Dendritic cell treated with granulocyte-macrophage colony-stimulating factor and Interleukin-4, amounts not matched to agents 40 ng/mL and 50 ng/mL, for 4 days (primary cell): ENCODE data around the gene SREBF1.

ENCODE experiments used
- H3K27ac Mint-ChIP-seq: one replicate; pipeline ENCODE4 v1.8.0; 2022; ENCODE audit warnings: mild to moderate bottlenecking, mixed read lengths
- H3K27me3 Mint-ChIP-seq: one replicate; pipeline ENCODE4 v1.8.0; 2022; ENCODE audit warnings: mild to moderate bottlenecking, mixed read lengths
- H3K36me3 Mint-ChIP-seq: one replicate; pipeline ENCODE4 v1.8.0; 2022; ENCODE audit warnings: low read depth, mixed read lengths
- H3K4me1 Mint-ChIP-seq: one replicate; pipeline ENCODE4 v1.8.0; 2022; ENCODE audit warnings: low read depth, mixed read lengths
- H3K4me3 Mint-ChIP-seq: one replicate; pipeline ENCODE4 v1.8.0; 2022; ENCODE audit warnings: mild to moderate bottlenecking, moderate library complexity, mixed read lengths
- H3K9me3 Mint-ChIP-seq: one replicate; pipeline ENCODE4 v1.8.0; 2022; ENCODE audit warnings: mixed read lengths
- intact Hi-C: fragments of 100-400 bp; cut with micrococcal nuclease; formaldehyde crosslinking; loops from one replicate; pipeline ENCODE4 v1.15.0; 2022

The SREBF1 gene

GRCh38 chr17:17819111-17819510 lies 17.7 kb downstream of the SREBF1 start:
- Mint-ChIP-seq H3K27me3 (no peaks in the 10 kb centered on the region), H3K36me3 (peaks cover 84% of the 10 kb centered on the region), H3K4me1 (peaks cover 67% of the 10 kb centered on the region), H3K9me3 (no peaks in the 10 kb centered on the region), H3K27ac (no peak overlapping the region), H3K4me3 (no peak overlapping the region)
- intact Hi-C loops = no loop called here

GRCh38 chr17:17818088-17818526 lies 18.7 kb downstream of the SREBF1 start:
- H3K27me3 Mint-ChIP-seq = no peaks in the 10 kb centered on the region
- H3K4me3 Mint-ChIP-seq = no peak overlapping the region
- intact Hi-C loops = no loop called here
- peaks cover 63% of the 10 kb centered on the region for H3K4me1 Mint-ChIP-seq
- H3K36me3 Mint-ChIP-seq = peaks cover 94% of the 10 kb centered on the region
- no peaks in the 10 kb centered on the region for H3K9me3 Mint-ChIP-seq
- H3K27ac Mint-ChIP-seq = peak overlapping the region; percentile 47

GRCh38 chr17:17817552-17817947 lies 19.2 kb downstream of the SREBF1 start:
- Mint-ChIP-seq H3K27me3 (no peaks in the 10 kb centered on the region), H3K4me1 (peaks cover 58% of the 10 kb centered on the region), H3K36me3 (peaks cover 96% of the 10 kb centered on the region), H3K9me3 (no peaks in the 10 kb centered on the region), H3K4me3 (no peak overlapping the region), H3K27ac (no peak overlapping the region)
- intact Hi-C loops = no loop called here

- no peaks in the 10 kb centered on the region for H3K27me3 Mint-ChIP-seq
- no peak overlapping the region for H3K4me3 Mint-ChIP-seq
- peaks cover 96% of the 10 kb centered on the region for H3K36me3 Mint-ChIP-seq
- H3K4me1 Mint-ChIP-seq = peaks cover 52% of the 10 kb centered on the region
- no peaks in the 10 kb centered on the region for H3K9me3 Mint-ChIP-seq
- no peak overlapping the region for H3K27ac Mint-ChIP-seq
- intact Hi-C loops = no loop called here
Measured at GRCh38 chr17:17816831-17817551, 19.8 kb downstream of the SREBF1 start.

- H3K27ac Mint-ChIP-seq = no peak overlapping the region
- no peaks in the 10 kb centered on the region for H3K9me3 Mint-ChIP-seq
- H3K27me3 Mint-ChIP-seq = no peaks in the 10 kb centered on the region
- peaks cover 100% of the 10 kb centered on the region for H3K36me3 Mint-ChIP-seq
- H3K4me3 Mint-ChIP-seq = no peak overlapping the region
- H3K4me1 Mint-ChIP-seq = peaks cover 46% of the 10 kb centered on the region
- intact Hi-C loops = no loop called here
Measured at GRCh38 chr17:17816240-17816814, 20.5 kb downstream of the SREBF1 start.

- Mint-ChIP-seq H3K27ac (no peak overlapping the region), H3K9me3 (no peaks in the 10 kb centered on the region), H3K4me3 (no peak overlapping the region), H3K36me3 (peaks cover 100% of the 10 kb centered on the region), H3K27me3 (no peaks in the 10 kb centered on the region), H3K4me1 (peaks cover 39% of the 10 kb centered on the region)
- intact Hi-C loops = no loop called here
Measured at GRCh38 chr17:17815436-17816200, 21.2 kb downstream of the SREBF1 start.

GRCh38 chr17:17815062-17815406 lies 21.8 kb downstream of the SREBF1 start:
- peaks cover 100% of the 10 kb centered on the region for H3K36me3 Mint-ChIP-seq
- H3K9me3 Mint-ChIP-seq = no peaks in the 10 kb centered on the region
- H3K27ac Mint-ChIP-seq = no peak overlapping the region
- intact Hi-C loops = no loop called here
- H3K4me1 Mint-ChIP-seq = peaks cover 33% of the 10 kb centered on the region
- no peak overlapping the region for H3K4me3 Mint-ChIP-seq
- no peaks in the 10 kb centered on the region for H3K27me3 Mint-ChIP-seq

GRCh38 chr17:17814162-17815061 lies 22.4 kb downstream of the SREBF1 start:
- no peak overlapping the region for H3K27ac Mint-ChIP-seq
- H3K9me3 Mint-ChIP-seq = no peaks in the 10 kb centered on the region
- intact Hi-C loops = no loop called here
- H3K4me1 Mint-ChIP-seq = peaks cover 27% of the 10 kb centered on the region
- no peak overlapping the region for H3K4me3 Mint-ChIP-seq
- H3K36me3 Mint-ChIP-seq = peaks cover 100% of the 10 kb centered on the region
- no peaks in the 10 kb centered on the region for H3K27me3 Mint-ChIP-seq

- intact Hi-C loops = no loop called here
- H3K27me3 Mint-ChIP-seq = no peaks in the 10 kb centered on the region
- H3K36me3 Mint-ChIP-seq = peaks cover 100% of the 10 kb centered on the region
- H3K9me3 Mint-ChIP-seq = no peaks in the 10 kb centered on the region
- H3K27ac Mint-ChIP-seq = no peak overlapping the region
- H3K4me3 Mint-ChIP-seq = no peak overlapping the region
- H3K4me1 Mint-ChIP-seq = peaks cover 20% of the 10 kb centered on the region
Measured at GRCh38 chr17:17813725-17814095, 23.1 kb downstream of the SREBF1 start.

- Mint-ChIP-seq H3K27ac (no peak overlapping the region), H3K4me1 (peaks cover 14% of the 10 kb centered on the region), H3K36me3 (peaks cover 98% of the 10 kb centered on the region), H3K4me3 (no peak overlapping the region), H3K27me3 (no peaks in the 10 kb centered on the region), H3K9me3 (no peaks in the 10 kb centered on the region)
- intact Hi-C loops = no loop called here
Measured at GRCh38 chr17:17813055-17813724, 23.6 kb downstream of the SREBF1 start.

GRCh38 chr17:17812211-17813054 lies 24.4 kb downstream of the SREBF1 start:
- H3K4me3 Mint-ChIP-seq = no peak overlapping the region
- peaks cover 96% of the 10 kb centered on the region for H3K36me3 Mint-ChIP-seq
- no peaks in the 10 kb centered on the region for H3K27me3 Mint-ChIP-seq
- H3K27ac Mint-ChIP-seq = no peak overlapping the region
- intact Hi-C loops = loop anchor here (1.0 kb wide), 1 partner anchor 48 kb away; no protein-coding TSS in a partner anchor
- no peaks in the 10 kb centered on the region for H3K9me3 Mint-ChIP-seq
- peaks cover 13% of the 10 kb centered on the region for H3K4me1 Mint-ChIP-seq

GRCh38 chr17:17811381-17812210 lies 25.2 kb downstream of the SREBF1 start:
- Mint-ChIP-seq H3K36me3 (peaks cover 94% of the 10 kb centered on the region), H3K4me3 (no peak overlapping the region), H3K27ac (no peak overlapping the region), H3K4me1 (peaks cover 6% of the 10 kb centered on the region), H3K9me3 (no peaks in the 10 kb centered on the region), H3K27me3 (no peaks in the 10 kb centered on the region)
- intact Hi-C loops = loop anchor here (1.0 kb wide), 1 partner anchor 49 kb away; no protein-coding TSS in a partner anchor
